ENCODE measurements around the gene MPV17L2. TPM values are rescaled to one million over a fixed set of nuclear protein-coding genes. Genes with fewer than 3 reads are reported as not detected.

The MPV17L2 gene
- total RNA-seq, 1 experiment from 2014 or later, result 11.2 TPM

DNA sequence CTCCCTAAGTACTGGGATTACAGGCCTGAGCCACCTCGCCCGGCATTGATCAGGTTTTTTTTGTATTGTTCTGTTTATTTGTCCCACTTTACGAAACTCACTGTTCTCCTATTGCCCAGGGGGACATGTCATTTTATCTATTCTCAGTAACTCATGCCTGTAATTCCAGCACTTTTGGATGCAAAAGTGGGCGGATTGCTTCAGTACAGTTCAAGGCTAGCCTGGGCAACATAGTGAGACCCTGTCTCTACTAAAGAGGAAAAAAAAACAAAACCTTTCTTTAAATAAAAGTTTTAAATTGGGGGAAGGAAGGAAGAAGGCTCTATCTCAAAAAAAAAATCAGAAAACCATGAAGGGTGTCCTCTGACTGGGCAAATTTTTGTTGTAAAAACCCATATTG lies 2.7 kb upstream of the MPV17L2 start:
- ChIA-PET POLR2A (ENCODE audit: unreplicated experiment) (no interaction called here), CTCF (interaction anchor here (0.7 kb wide), 1 partner anchor 9 kb away, joined by 3 read pairs; no protein-coding TSS in a partner anchor)
- Histone ChIP-seq H3K4me1 (replicated peaks; ENCODE audit: insufficient read depth) (peaks cover 16% of the 10 kb centered on the region), H3K4me2 (no peak overlapping the region), H3F3A (ENCODE audit: insufficient read depth, low read depth) (peaks cover 32% of the 10 kb centered on the region), H4K20me1 (ENCODE audit: insufficient read depth) (no peaks in the 10 kb centered on the region), H3K4me3 (no peak overlapping the region), H3K79me2 (ENCODE audit: low read depth) (peaks cover 12% of the 10 kb centered on the region), H3K27me3 (ENCODE audit: insufficient read depth, low read depth) (no peaks in the 10 kb centered on the region), H2AFZ (no peak overlapping the region), H3K9me2 (ENCODE audit: insufficient read depth) (no peaks in the 10 kb centered on the region), H3K27ac (no peak overlapping the region), H3K36me3 (ENCODE audit: low read depth) (no peaks in the 10 kb centered on the region), H3K9me3 (ENCODE audit: insufficient read depth, low read depth) (no peaks in the 10 kb centered on the region)
- intact Hi-C loops (cut with micrococcal nuclease; ENCODE audit: unreplicated experiment), result loop anchor here (5.0 kb wide), 3 partner anchors 62 to 222 kb away; partner anchors contain the start of gene PGPEP1
- no TSS peak for BruUV-seq (replicated peaks)
- TF ChIP-seq, protein P1, sequence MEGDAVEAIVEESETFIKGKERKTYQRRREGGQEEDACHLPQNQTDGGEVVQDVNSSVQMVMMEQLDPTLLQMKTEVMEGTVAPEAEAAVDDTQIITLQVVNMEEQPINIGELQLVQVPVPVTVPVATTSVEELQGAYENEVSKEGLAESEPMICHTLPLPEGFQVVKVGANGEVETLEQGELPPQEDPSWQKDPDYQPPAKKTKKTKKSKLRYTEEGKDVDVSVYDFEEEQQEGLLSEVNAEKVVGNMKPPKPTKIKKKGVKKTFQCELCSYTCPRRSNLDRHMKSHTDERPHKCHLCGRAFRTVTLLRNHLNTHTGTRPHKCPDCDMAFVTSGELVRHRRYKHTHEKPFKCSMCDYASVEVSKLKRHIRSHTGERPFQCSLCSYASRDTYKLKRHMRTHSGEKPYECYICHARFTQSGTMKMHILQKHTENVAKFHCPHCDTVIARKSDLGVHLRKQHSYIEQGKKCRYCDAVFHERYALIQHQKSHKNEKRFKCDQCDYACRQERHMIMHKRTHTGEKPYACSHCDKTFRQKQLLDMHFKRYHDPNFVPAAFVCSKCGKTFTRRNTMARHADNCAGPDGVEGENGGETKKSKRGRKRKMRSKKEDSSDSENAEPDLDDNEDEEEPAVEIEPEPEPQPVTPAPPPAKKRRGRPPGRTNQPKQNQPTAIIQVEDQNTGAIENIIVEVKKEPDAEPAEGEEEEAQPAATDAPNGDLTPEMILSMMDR (conservative IDR thresholded peaks at IDR 0.05), result no peak
- TF ChIP-seq EZH2 (IDR thresholded peaks at IDR 0.05; ENCODE audit: low read depth), result no peak
- no peak for DNase-seq

- Histone ChIP-seq H3F3A (ENCODE audit: insufficient read depth, low read depth) (peaks cover 32% of the 10 kb centered on the region), H4K20me1 (ENCODE audit: insufficient read depth) (no peaks in the 10 kb centered on the region), H3K4me3 (peak overlapping the region; percentile 61), H3K4me2 (peak overlapping the region; percentile 88), H3K4me1 (replicated peaks; ENCODE audit: insufficient read depth) (peaks cover 16% of the 10 kb centered on the region), H3K27ac (peak overlapping the region; percentile 73), H2AFZ (peak overlapping the region; percentile 78), H3K9me3 (ENCODE audit: insufficient read depth, low read depth) (no peaks in the 10 kb centered on the region), H3K36me3 (ENCODE audit: low read depth) (no peaks in the 10 kb centered on the region), H3K79me2 (ENCODE audit: low read depth) (peaks cover 12% of the 10 kb centered on the region), H3K27me3 (ENCODE audit: insufficient read depth, low read depth) (no peaks in the 10 kb centered on the region), H3K9me2 (ENCODE audit: insufficient read depth) (no peaks in the 10 kb centered on the region)
- CTCF ChIA-PET, result interaction anchor here (0.5 to 2.0 kb wide), 7 partner anchors 17 to 155 kb away, joined by 3 to 14 read pairs (median 4); no protein-coding TSS in a partner anchor
- peak in 1 of 2 experiments; percentile 50 for DNase-seq
- intact Hi-C loops (cut with micrococcal nuclease; ENCODE audit: unreplicated experiment), result loop anchor here (1.0 to 5.0 kb wide), 6 partner anchors 13 to 221 kb away; partner anchors contain the start of genes PGPEP1, PIK3R2 and RAB3A
- POLR2A ChIA-PET (ENCODE audit: unreplicated experiment), result interaction anchor here (0.5 to 0.7 kb wide), 6 partner anchors 74 to 270 kb away, joined by 3 to 8 read pairs (median 4); partner anchors contain the start of gene JUND
- BruUV-seq (replicated peaks), result no TSS peak
- TF ChIP-seq EZH2 (IDR thresholded peaks at IDR 0.05; ENCODE audit: low read depth), result no peak
Measured at GRCh38 chr19:18191640-18192062, 1.4 kb upstream of the MPV17L2 start.

DNA sequence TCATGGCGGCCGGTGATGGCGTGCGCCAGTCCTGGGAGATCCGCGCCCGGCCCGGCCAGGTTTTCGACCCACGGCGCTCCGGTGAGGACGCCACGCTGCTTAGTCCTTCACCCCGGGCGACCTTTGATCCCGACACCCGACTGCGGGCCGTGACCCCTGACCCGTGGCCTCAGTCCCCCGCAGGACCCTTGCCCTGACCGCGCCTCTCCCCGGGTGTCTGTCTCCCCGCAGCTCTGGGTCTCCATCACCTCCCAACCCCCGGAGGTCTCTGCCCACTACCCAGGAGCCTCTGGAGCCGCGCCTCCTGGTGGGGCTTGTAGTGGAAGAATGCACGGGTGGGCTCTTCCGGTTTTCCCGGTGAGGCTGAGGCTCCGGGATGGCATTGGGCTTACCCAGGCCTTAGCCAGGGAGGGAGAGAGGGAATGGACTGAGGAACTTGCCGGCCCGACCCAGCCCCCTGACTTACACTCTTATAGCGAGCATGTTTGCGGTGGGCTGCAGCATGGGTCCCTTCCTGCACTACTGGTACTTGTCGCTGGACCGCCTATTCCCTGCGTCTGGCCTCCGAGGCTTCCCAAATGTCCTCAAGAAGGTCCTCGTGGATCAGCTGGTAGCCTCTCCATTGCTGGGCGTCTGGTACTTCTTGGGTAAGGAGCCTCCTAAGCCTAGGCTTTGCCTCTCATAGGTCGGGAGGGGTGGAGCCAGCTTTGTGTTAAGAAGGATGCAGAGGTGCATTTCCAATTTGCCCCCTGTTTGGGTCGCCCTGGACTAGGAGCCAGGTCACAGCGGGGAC lies 566 bp downstream of the MPV17L2 start:
- intact Hi-C loops (cut with micrococcal nuclease; ENCODE audit: unreplicated experiment), result loop anchor here (2.0 to 5.0 kb wide), 4 partner anchors 41 to 219 kb away; partner anchors contain the start of genes PGPEP1 and PIK3R2
- peak overlapping the region; percentile 90 for H3K4me3 ChIP-seq

More for the DNA sequence above, 566 bp downstream of the MPV17L2 start:
- H3F3A ChIP-seq (ENCODE audit: insufficient read depth, low read depth), result peaks cover 32% of the 10 kb centered on the region
- H3K9me3 ChIP-seq (ENCODE audit: insufficient read depth, low read depth), result no peaks in the 10 kb centered on the region
- H4K20me1 ChIP-seq (ENCODE audit: insufficient read depth), result no peaks in the 10 kb centered on the region
- no TSS peak for BruUV-seq (replicated peaks)
- DNase-seq, result no peak
- CTCF ChIA-PET, result interaction anchor here (0.6 to 2.0 kb wide), 4 partner anchors 20 to 128 kb away, joined by 3 to 7 read pairs (median 4); no protein-coding TSS in a partner anchor
- H3K4me2 ChIP-seq, result peak overlapping the region; percentile 79
- TF ChIP-seq, protein P1 (conservative IDR thresholded peaks at IDR 0.05), result no peak
- no peak for TF ChIP-seq EZH2 (IDR thresholded peaks at IDR 0.05; ENCODE audit: low read depth)
- no peaks in the 10 kb centered on the region for H3K36me3 ChIP-seq (ENCODE audit: low read depth)
- H3K4me1 ChIP-seq (replicated peaks; ENCODE audit: insufficient read depth), result peaks cover 16% of the 10 kb centered on the region
- POLR2A ChIA-PET (ENCODE audit: unreplicated experiment), result interaction anchor here (0.6 to 0.7 kb wide), 5 partner anchors 17 to 711 kb away, joined by 3 to 8 read pairs (median 3); partner anchors contain the start of gene JUND
- no peaks in the 10 kb centered on the region for H3K9me2 ChIP-seq (ENCODE audit: insufficient read depth)
- peaks cover 12% of the 10 kb centered on the region for H3K79me2 ChIP-seq (ENCODE audit: low read depth)
- H3K27ac ChIP-seq, result peak overlapping the region; percentile 35
- H2AFZ ChIP-seq, result peak overlapping the region; percentile 86
- H3K27me3 ChIP-seq (ENCODE audit: insufficient read depth, low read depth), result no peaks in the 10 kb centered on the region

All from PC-9 (cell line).